22Rv1 (cell line): ENCODE results near the gene VPREB3.
A peak's percentile ranks its signal among the peaks of the same experiment; 100 is the strongest.

ENCODE experiments used
- H3K27ac ChIP-seq: fragments of 450-650 bp; 2 replicates; pipeline ENCODE4 v1.5.1; 2017
- CTCF ChIP-seq: fragments of 450-650 bp; IDR thresholded peaks from 2 replicates; pipeline ENCODE4 v1.5.1; 2017; ENCODE audit warnings: mild to moderate bottlenecking
- ZFX ChIP-seq: fragments of 450-650 bp; IDR thresholded peaks from 2 replicates; pipeline ENCODE4 v1.6.1; 2017; ENCODE audit warnings: antibody characterized with exemption, borderline replicate concordance

The VPREB3 gene

GRCh38 chr22:23786752-23787599, 32.8 kb upstream of the VPREB3 start, which contains the start of gene SMARCB1:
SMARCB1 (plus strand) TSS chr22:23786966; CDS start chr22:23787170, 204 bp downstream.
- TF ChIP-seq ZFX: no peak
- peak within 1 kb of the TSS; percentile 98 for H3K27ac ChIP-seq

- TF ChIP-seq CTCF (no peak), ZFX (no peak)
- H3K27ac ChIP-seq: peak overlapping the region; percentile 98
Observed at GRCh38 chr22:23786261-23786710, 32.1 kb upstream of the VPREB3 start.

- TF ChIP-seq CTCF: no peak
- no peak for TF ChIP-seq ZFX
- H3K27ac ChIP-seq: no peak overlapping the region
Observed at GRCh38 chr22:23784215-23784732, 30.0 kb upstream of the VPREB3 start.

- H3K27ac ChIP-seq: no peak overlapping the region
- TF ChIP-seq CTCF: no peak
Observed at GRCh38 chr22:23783265-23784150, 29.3 kb upstream of the VPREB3 start.

- no peak overlapping the region for H3K27ac ChIP-seq
- TF ChIP-seq CTCF (no peak), ZFX (no peak)
Observed at GRCh38 chr22:23782703-23783102, 28.5 kb upstream of the VPREB3 start.

- H3K27ac ChIP-seq: no peak overlapping the region
- TF ChIP-seq CTCF (no peak), ZFX (no peak)
Observed at GRCh38 chr22:23782252-23782651, 28.0 kb upstream of the VPREB3 start.

- TF ChIP-seq CTCF (no peak), ZFX (no peak)
- no peak overlapping the region for H3K27ac ChIP-seq
Observed at GRCh38 chr22:23781511-23782183, 27.4 kb upstream of the VPREB3 start.
